Keratinocyte (primary cell): ENCODE data around the gene PACS2. TPM values are rescaled to one million over a fixed set of nuclear protein-coding genes. Genes with fewer than 3 reads are reported as not detected.

Experiments used
- DNase-seq: peaks from one replicate; pipeline ENCODE4 v3.0.0-alpha.2; 2011; ENCODE audit warnings: low read depth, missing footprints, low spot score
- FAIRE-seq: peaks from 2 replicates; lab custom pipeline; 2011; peaks lifted over from hg19 to GRCh38; lab: Jason Lieb, UNC
- H2AFZ ChIP-seq: 2 replicates; pipeline ENCODE4 v1.6.0; 2012; ENCODE audit warnings: low read length, control low read depth, inconsistent platforms; ENCODE audit not compliant: control insufficient read depth
- H3K27ac ChIP-seq: 2 replicates; pipeline ENCODE4 v1.5.1; 2011; ENCODE audit warnings: low read length; ENCODE audit not compliant: control insufficient read depth, insufficient read depth
- H3K27me3 ChIP-seq: 3 replicates; pipeline ENCODE4 v1.6.0; 2011; ENCODE audit warnings: low read length; ENCODE audit not compliant: control insufficient read depth, insufficient read depth; ENCODE audit errors: extremely low read depth
- H3K36me3 ChIP-seq, 2 experiments: 2 replicates in 1 of 2; 3 replicates in 1 of 2; pipeline ENCODE4 v1.5.1; 2011; ENCODE audit warnings: low read length in 2 of 2, mild to moderate bottlenecking in 1 of 2; ENCODE audit not compliant: control insufficient read depth in 2 of 2, insufficient read depth in 2 of 2; ENCODE audit errors: extremely low read depth in 1 of 2
- H3K4me1 ChIP-seq: 3 replicates; pipeline ENCODE4 v1.5.1; 2011; ENCODE audit warnings: low read length; ENCODE audit not compliant: control insufficient read depth, insufficient read depth; ENCODE audit errors: extremely low read depth
- H3K4me2 ChIP-seq: 3 replicates; pipeline ENCODE4 v1.6.0; 2011; ENCODE audit warnings: low read depth, low read length; ENCODE audit not compliant: control insufficient read depth, insufficient read depth; ENCODE audit errors: extremely low read depth
- H3K4me3 ChIP-seq, 3 experiments: fragments of 200-600 bp in 1 of 3; sonication (generic) in 1 of 3; 2 replicates in 2 of 3; 3 replicates in 1 of 3; pipeline ENCODE4 v1.5.1; 2011 to 2016; ENCODE audit warnings: low read length in 3 of 3, mild to moderate bottlenecking in 3 of 3, control low read depth in 2 of 3, inconsistent platforms in 1 of 3, low read depth in 1 of 3, mixed read lengths in 1 of 3, mixed run types in 1 of 3, moderate library complexity in 1 of 3; ENCODE audit not compliant: control insufficient read depth in 2 of 3, insufficient read depth in 2 of 3; ENCODE audit errors: extremely low read depth in 1 of 3
- H3K79me2 ChIP-seq: 2 replicates; pipeline ENCODE4 v1.6.0; 2012; ENCODE audit warnings: low read length; ENCODE audit not compliant: control insufficient read depth, insufficient read depth
- H3K9ac ChIP-seq: 3 replicates; pipeline ENCODE4 v1.6.0; 2011; ENCODE audit warnings: low read length; ENCODE audit not compliant: control insufficient read depth, insufficient read depth; ENCODE audit errors: extremely low read depth
- H3K9me1 ChIP-seq: 3 replicates; pipeline ENCODE4 v1.6.0; 2011; ENCODE audit warnings: low read length; ENCODE audit not compliant: control insufficient read depth, insufficient read depth; ENCODE audit errors: extremely low read depth
- H3K9me3 ChIP-seq: 2 replicates; pipeline ENCODE4 v1.5.1; 2012; ENCODE audit warnings: low read depth, low read length; ENCODE audit not compliant: control insufficient read depth
- H4K20me1 ChIP-seq: 3 replicates; pipeline ENCODE4 v1.6.0; 2011; ENCODE audit warnings: low read length; ENCODE audit not compliant: control insufficient read depth, insufficient read depth; ENCODE audit errors: extremely low read depth
- EZH2 ChIP-seq: IDR thresholded peaks from one replicate; pipeline ENCODE4 v1.6.1; 2012; ENCODE audit warnings: inconsistent platforms, mild to moderate bottlenecking, low read length, moderate library complexity
- dilution Hi-C: fragments of 300-500 bp; cut with MboI; formaldehyde crosslinking; loops from one replicate; pipeline ENCODE4 v1.7.0; 2020; ENCODE audit warnings: low sequenced_read_pairs; ENCODE audit not compliant: extremely low pct_ligation_motif_present
- polyA plus RNA-seq, 5 experiments: library from polyadenylated mRNA; depleted of rRNA in 3 of 5; stranded (reverse) in 3 of 5; stranded (forward) in 1 of 5; unstranded in 1 of 5; fragments of >200 nt; gene quantifications; 1 replicate in 1 of 5; 2 replicates in 3 of 5; 3 replicates in 1 of 5; pipeline versions ENCODE4 v1.2.1 to v1.2.3, GENCODE V29; 2011 to 2012; ENCODE audit warnings: missing spikeins in 2 of 5, low read depth in 1 of 5, low replicate concordance in 1 of 5
- TF ChIP-seq, protein P1 (sequence below), 3 experiments: IDR thresholded peaks in 1 of 3; conservative IDR thresholded peaks in 1 of 3; optimal IDR thresholded peaks in 1 of 3; 2 replicates in 2 of 3; 3 replicates in 1 of 3; pipeline versions ENCODE3 to v1.5.1; 2011; ENCODE audit warnings: low read length in 3 of 3, mild to moderate bottlenecking in 3 of 3, moderate library complexity in 2 of 3, control low read depth in 1 of 3, inconsistent platforms in 1 of 3; ENCODE audit not compliant: insufficient read depth in 2 of 3; ENCODE audit errors: extremely low read depth in 1 of 3

The PACS2 gene
- polyA plus RNA-seq, 1 donor (not counting 4 experiments of a cell fraction or from before 2014, with no cell fraction given) = 11.8 TPM

DNA sequence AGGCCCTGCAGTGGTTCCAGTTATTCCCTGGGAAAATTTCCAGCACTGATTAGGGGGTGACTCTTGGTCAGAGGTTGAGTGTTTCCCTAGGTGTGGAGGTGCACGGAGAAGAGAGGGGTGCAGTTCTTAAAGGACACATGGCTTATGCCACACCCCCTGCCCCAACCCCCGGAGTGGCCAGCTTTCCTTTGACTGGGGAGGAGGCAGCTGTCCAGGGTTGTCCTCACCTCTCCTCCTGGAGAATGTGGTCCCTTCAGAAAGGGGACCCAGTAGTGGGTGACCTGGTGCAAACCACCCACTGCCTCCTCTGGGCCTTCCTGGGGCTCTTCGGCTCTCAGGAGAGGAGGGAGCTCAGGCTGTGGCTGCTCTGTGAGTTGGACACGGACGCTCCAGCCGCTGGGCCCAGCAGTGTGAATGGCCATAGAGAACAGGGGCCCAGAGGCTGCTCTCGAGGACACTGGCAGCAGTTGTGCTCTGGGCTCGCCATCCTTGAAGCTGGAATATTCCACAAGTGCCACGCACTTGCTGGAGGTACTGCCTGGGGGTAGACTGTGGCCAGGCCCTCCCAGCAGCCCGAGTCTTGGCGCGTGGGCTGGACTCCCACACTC lies 13.6 kb downstream of the PACS2 start:
- no peak overlapping the region for H3K27ac ChIP-seq
- peaks cover 33% of the 10 kb centered on the region for H3K79me2 ChIP-seq
- H3K4me2 ChIP-seq = no peak overlapping the region
- H3K4me3 ChIP-seq = no peak overlapping the region
- FAIRE-seq = no peak
- peaks cover 2% of the 10 kb centered on the region for H4K20me1 ChIP-seq
- dilution Hi-C loops = no loop called here
- no peak for DNase-seq
- no peaks in the 10 kb centered on the region for H3K36me3 ChIP-seq
- H3K9me3 ChIP-seq = no peaks in the 10 kb centered on the region
- H3K9me1 ChIP-seq = no peaks in the 10 kb centered on the region
- H2AFZ ChIP-seq = no peak overlapping the region
- H3K27me3 ChIP-seq = no peaks in the 10 kb centered on the region
- H3K9ac ChIP-seq = no peak overlapping the region
- no peaks in the 10 kb centered on the region for H3K4me1 ChIP-seq
- TF ChIP-seq EZH2 = no peak
- TF ChIP-seq, protein P1, sequence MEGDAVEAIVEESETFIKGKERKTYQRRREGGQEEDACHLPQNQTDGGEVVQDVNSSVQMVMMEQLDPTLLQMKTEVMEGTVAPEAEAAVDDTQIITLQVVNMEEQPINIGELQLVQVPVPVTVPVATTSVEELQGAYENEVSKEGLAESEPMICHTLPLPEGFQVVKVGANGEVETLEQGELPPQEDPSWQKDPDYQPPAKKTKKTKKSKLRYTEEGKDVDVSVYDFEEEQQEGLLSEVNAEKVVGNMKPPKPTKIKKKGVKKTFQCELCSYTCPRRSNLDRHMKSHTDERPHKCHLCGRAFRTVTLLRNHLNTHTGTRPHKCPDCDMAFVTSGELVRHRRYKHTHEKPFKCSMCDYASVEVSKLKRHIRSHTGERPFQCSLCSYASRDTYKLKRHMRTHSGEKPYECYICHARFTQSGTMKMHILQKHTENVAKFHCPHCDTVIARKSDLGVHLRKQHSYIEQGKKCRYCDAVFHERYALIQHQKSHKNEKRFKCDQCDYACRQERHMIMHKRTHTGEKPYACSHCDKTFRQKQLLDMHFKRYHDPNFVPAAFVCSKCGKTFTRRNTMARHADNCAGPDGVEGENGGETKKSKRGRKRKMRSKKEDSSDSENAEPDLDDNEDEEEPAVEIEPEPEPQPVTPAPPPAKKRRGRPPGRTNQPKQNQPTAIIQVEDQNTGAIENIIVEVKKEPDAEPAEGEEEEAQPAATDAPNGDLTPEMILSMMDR (optimal IDR thresholded peaks at IDR 0.05 in 1 of 3, IDR thresholded peaks at IDR 0.05 in 1 of 3, conservative IDR thresholded peaks at IDR 0.05 in 1 of 3; ENCODE audit: extremely low read depth in 1 of 3, insufficient read depth in 2 of 3, low read length in 3 of 3) = no peak

DNA sequence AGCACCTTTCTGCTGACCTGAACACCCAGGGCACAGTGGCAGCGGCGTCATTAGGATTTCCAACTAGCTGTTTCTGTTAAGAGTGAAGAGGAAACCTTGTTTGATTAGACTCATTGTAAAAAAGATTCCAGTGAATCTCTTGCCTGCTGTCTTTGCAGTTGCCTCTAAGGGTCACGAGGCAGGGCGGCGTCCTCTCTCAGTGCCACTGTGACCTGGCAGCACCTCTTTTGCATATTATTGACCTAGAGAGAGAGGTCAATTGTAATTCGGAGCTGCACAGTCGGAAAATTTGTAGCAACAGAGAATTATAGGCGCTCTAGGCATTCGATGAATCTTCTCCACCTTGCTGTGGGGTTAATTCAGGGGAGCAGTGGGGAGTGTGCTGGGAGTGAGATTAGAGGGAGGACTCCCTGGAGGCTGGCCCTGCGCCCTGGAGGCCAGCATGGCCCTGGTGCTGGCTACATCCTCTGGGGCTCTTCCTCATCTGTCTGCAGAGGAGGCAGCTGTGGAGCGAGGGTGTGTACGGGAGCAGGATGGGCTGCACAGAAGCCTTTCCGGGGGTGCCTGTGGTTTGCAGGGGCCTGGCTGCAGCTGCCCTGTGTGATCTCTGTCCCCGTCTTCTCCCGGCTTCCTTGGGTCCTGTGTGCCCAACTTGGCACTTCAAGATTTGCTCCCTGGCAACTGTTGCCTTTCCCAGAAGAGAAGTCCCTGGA lies 14.3 kb downstream of the PACS2 start:
- DNase-seq (no peak), FAIRE-seq (no peak)
- Histone ChIP-seq H3K79me2 (peaks cover 27% of the 10 kb centered on the region), H3K9ac (no peak overlapping the region), H3K4me1 (no peaks in the 10 kb centered on the region), H3K4me2 (no peak overlapping the region), H3K4me3 (no peak overlapping the region), H3K9me1 (no peaks in the 10 kb centered on the region), H2AFZ (no peak overlapping the region), H3K36me3 (no peaks in the 10 kb centered on the region), H3K27me3 (no peaks in the 10 kb centered on the region), H3K27ac (no peak overlapping the region), H3K9me3 (no peaks in the 10 kb centered on the region), H4K20me1 (peaks cover 2% of the 10 kb centered on the region)
- TF ChIP-seq, protein P1 (optimal IDR thresholded peaks at IDR 0.05 in 1 of 3, IDR thresholded peaks at IDR 0.05 in 1 of 3, conservative IDR thresholded peaks at IDR 0.05 in 1 of 3; ENCODE audit: extremely low read depth in 1 of 3, insufficient read depth in 2 of 3, low read length in 3 of 3) = no peak
- TF ChIP-seq EZH2 = no peak
- dilution Hi-C loops = no loop called here
